ENCODE results near the gene PRRT1B.

DNA sequence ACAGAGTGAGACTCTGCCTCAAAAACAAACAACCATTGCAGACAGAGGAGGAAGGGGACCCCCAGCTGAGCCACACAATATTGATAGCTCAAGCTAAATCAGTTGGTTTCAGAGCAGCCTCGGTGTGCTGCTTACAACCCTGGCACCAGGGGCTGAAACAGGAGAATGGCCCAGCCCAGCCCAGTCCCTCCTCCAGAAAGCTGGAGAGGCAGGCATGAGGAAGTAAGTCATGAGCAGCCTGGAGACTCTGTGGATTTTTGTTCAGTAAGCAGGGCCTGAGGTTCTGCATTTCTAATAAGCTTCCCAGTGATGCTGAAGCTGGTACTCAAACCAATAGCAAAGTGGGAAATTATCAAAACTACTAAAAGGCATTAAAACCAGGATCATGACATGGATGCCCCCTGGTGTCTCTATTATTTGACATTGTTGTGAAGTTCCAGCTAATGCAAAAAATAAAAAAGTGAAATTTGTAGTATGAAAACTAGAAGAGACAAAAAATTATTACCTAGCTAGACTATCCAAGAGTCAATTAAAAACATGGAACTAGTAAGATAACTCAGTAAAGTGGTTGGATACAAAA, 14.2 kb downstream of the PRRT1B start:
- TF ChIP-seq SUZ12 (IDR thresholded peaks at IDR 0.05; ENCODE audit: extremely low read depth, insufficient read depth, insufficient read length) (no peak), ZNF274 (IDR thresholded peaks at IDR 0.05; ENCODE audit: low read depth, low read length) (no peak), YY1 (IDR thresholded peaks at IDR 0.05; ENCODE audit: insufficient read depth, insufficient read length) (no peak)
